NCI-H2081 treated with DMSO at 0.1 percent for 48 hours (cell line): Measurements from ENCODE around the gene ARHGEF28.

Source experiments
- DNase-seq: peaks from one replicate; lab custom pipeline; 2025; lab: John Stamatoyannopoulos, UW

ARHGEF28 gene

GRCh38 chr5:73903169-73903568, 277.2 kb downstream of the ARHGEF28 start:
- no peak for DNase-seq

- DNase-seq, result no peak
Observed at GRCh38 chr5:73906277-73906676, 280.3 kb downstream of the ARHGEF28 start.

- DNase-seq, result no peak
Observed at GRCh38 chr5:73907164-73907563, 281.2 kb downstream of the ARHGEF28 start.

- no peak for DNase-seq
Observed at GRCh38 chr5:73908395-73908794, 282.4 kb downstream of the ARHGEF28 start.

GRCh38 chr5:73908846-73909245, 282.9 kb downstream of the ARHGEF28 start:
- DNase-seq, result no peak

- DNase-seq, result no peak
Observed at GRCh38 chr5:73909474-73909873, 283.5 kb downstream of the ARHGEF28 start.

- peak; percentile 67 for DNase-seq
Observed at GRCh38 chr5:73911761-73912393, 285.9 kb downstream of the ARHGEF28 start.

- DNase-seq, result no peak
Observed at GRCh38 chr5:73912821-73913271, 286.9 kb downstream of the ARHGEF28 start.

- no peak for DNase-seq
Observed at GRCh38 chr5:73913971-73914370, 288.0 kb downstream of the ARHGEF28 start.

GRCh38 chr5:73915345-73915744, 289.3 kb downstream of the ARHGEF28 start:
- no peak for DNase-seq

GRCh38 chr5:73917433-73917832, 291.4 kb downstream of the ARHGEF28 start:
- DNase-seq, result peak; percentile 72

GRCh38 chr5:73917891-73918290, 291.9 kb downstream of the ARHGEF28 start:
- no peak for DNase-seq

- DNase-seq, result no peak
Observed at GRCh38 chr5:73918791-73919221, 292.8 kb downstream of the ARHGEF28 start.

- no peak for DNase-seq
Observed at GRCh38 chr5:73921741-73922140, 295.7 kb downstream of the ARHGEF28 start.

GRCh38 chr5:73922224-73922623, 296.2 kb downstream of the ARHGEF28 start:
- DNase-seq, result no peak

GRCh38 chr5:73922875-73923557, 297.0 kb downstream of the ARHGEF28 start:
- no peak for DNase-seq

GRCh38 chr5:73928476-73929070, 302.6 kb downstream of the ARHGEF28 start:
- DNase-seq, result no peak

GRCh38 chr5:73935719-73936118, 309.7 kb downstream of the ARHGEF28 start:
- no peak for DNase-seq

GRCh38 chr5:73938280-73938937, 312.4 kb downstream of the ARHGEF28 start:
- no peak for DNase-seq

- no peak for DNase-seq
Observed at GRCh38 chr5:73938938-73939320, 312.9 kb downstream of the ARHGEF28 start.

- no peak for DNase-seq
Observed at GRCh38 chr5:73939557-73939956, 313.6 kb downstream of the ARHGEF28 start.

GRCh38 chr5:73940026-73940425, 314.0 kb downstream of the ARHGEF28 start:
- no peak for DNase-seq

GRCh38 chr5:73940801-73941200, 314.8 kb downstream of the ARHGEF28 start:
- no peak for DNase-seq
